HL-60 (cell line): Measurements from ENCODE around the gene GRIA3.

ENCODE experiments used
- CTCF ChIP-seq: IDR thresholded peaks from one replicate; pipeline ENCODE4 v1.5.1; 2011; ENCODE audit warnings: low read length, control low read depth, inconsistent platforms; ENCODE audit not compliant: insufficient read depth
- GABPA ChIP-seq: IDR thresholded peaks from 2 replicates; pipeline ENCODE4 v1.6.1; 2012; ENCODE audit warnings: low read depth
- POLR2AphosphoS5 ChIP-seq: IDR thresholded peaks from 2 replicates; pipeline ENCODE4 v1.6.1; 2012; ENCODE audit warnings: low read depth
- REST ChIP-seq: IDR thresholded peaks from 2 replicates; pipeline ENCODE4 v1.6.1; 2012; ENCODE audit warnings: low read depth; ENCODE audit not compliant: insufficient replicate concordance
- SPI1 ChIP-seq: IDR thresholded peaks from 2 replicates; pipeline ENCODE4 v1.6.1; 2012; ENCODE audit warnings: low read depth, mild to moderate bottlenecking, borderline replicate concordance

GRCh38 chrX:123486297-123486696 lies 302.2 kb downstream of the GRIA3 start:
- TF ChIP-seq POLR2AphosphoS5 = no peak
- TF ChIP-seq CTCF = no peak
- no peak for TF ChIP-seq SPI1
- no peak for TF ChIP-seq REST
- no peak for TF ChIP-seq GABPA
